NCI-H1105 (cell line): ENCODE data around the gene LIPC.

Experiments
- DNase-seq: peaks from one replicate; lab custom pipeline; 2025; lab: John Stamatoyannopoulos, UW

LIPC gene

GRCh38 chr15:58406811-58407210 is 25.0 kb upstream of the LIPC start:
- no peak for DNase-seq

GRCh38 chr15:58407236-58407775 is 24.5 kb upstream of the LIPC start:
- no peak for DNase-seq

GRCh38 chr15:58407778-58408177 is 24.0 kb upstream of the LIPC start:
- peak; percentile 13 for DNase-seq

- DNase-seq: no peak
These were observed 21.9 kb upstream of the LIPC start for GRCh38 chr15:58409861-58410260.

- DNase-seq: no peak
These were observed 21.4 kb upstream of the LIPC start for GRCh38 chr15:58410353-58410752.

GRCh38 chr15:58413253-58413652 is 18.5 kb upstream of the LIPC start:
- no peak for DNase-seq

- no peak for DNase-seq
These were observed 16.2 kb upstream of the LIPC start for GRCh38 chr15:58415636-58416035.

- DNase-seq: no peak
These were observed 14.8 kb upstream of the LIPC start for GRCh38 chr15:58416963-58417362.

- DNase-seq: no peak
These were observed 13.7 kb upstream of the LIPC start for GRCh38 chr15:58418135-58418534.

GRCh38 chr15:58419803-58420524 is 11.8 kb upstream of the LIPC start:
- DNase-seq: no peak

- no peak for DNase-seq
These were observed 11.2 kb upstream of the LIPC start for GRCh38 chr15:58420579-58421043.

- no peak for DNase-seq
These were observed 8.6 kb upstream of the LIPC start for GRCh38 chr15:58423205-58423604.

GRCh38 chr15:58423831-58424608 is 7.8 kb upstream of the LIPC start:
- no peak for DNase-seq

GRCh38 chr15:58424722-58425121 is 7.1 kb upstream of the LIPC start:
- DNase-seq: no peak

GRCh38 chr15:58425185-58425584 is 6.6 kb upstream of the LIPC start:
- DNase-seq: no peak

- DNase-seq: no peak
These were observed 6.0 kb upstream of the LIPC start for GRCh38 chr15:58425834-58426233.

- no peak for DNase-seq
These were observed 5.3 kb upstream of the LIPC start for GRCh38 chr15:58426501-58426900.

- DNase-seq: no peak
These were observed 3.8 kb upstream of the LIPC start for GRCh38 chr15:58427987-58428386.

GRCh38 chr15:58430224-58430787 is 1.5 kb upstream of the LIPC start:
- no peak for DNase-seq

- no peak for DNase-seq
These were observed 610 bp downstream of the LIPC start for GRCh38 chr15:58432401-58432800.

GRCh38 chr15:58433597-58434333 is 2.0 kb downstream of the LIPC start:
- no peak for DNase-seq

GRCh38 chr15:58434334-58434875 is 2.6 kb downstream of the LIPC start:
- no peak for DNase-seq
